Parathyroid adenoma (tissue), 2 donors: Measurements from ENCODE around the gene PLXNA4.

ENCODE experiments used
- H2AFZ ChIP-seq: fragments of 300-600 bp; sonication (generic); one replicate; pipeline ENCODE4 v1.7.0; 2017; ENCODE audit warnings: antibody characterized with exemption, mild to moderate bottlenecking
- H3K27ac ChIP-seq: fragments of 300-600 bp; sonication (generic); one replicate; pipeline ENCODE4 v1.7.0; 2017
- H3K27me3 ChIP-seq: fragments of 300-600 bp; sonication (generic); one replicate; pipeline ENCODE4 v1.7.0; 2017; ENCODE audit warnings: low read length; ENCODE audit not compliant: control insufficient read depth, insufficient read depth
- H3K36me3 ChIP-seq: fragments of 300-600 bp; sonication (generic); one replicate; pipeline ENCODE4 v1.7.0; 2017; ENCODE audit warnings: low read length; ENCODE audit not compliant: control insufficient read depth, insufficient read depth
- H3K4me1 ChIP-seq: fragments of 300-600 bp; sonication (generic); one replicate; pipeline ENCODE4 v1.7.0; 2017; ENCODE audit warnings: control low read depth
- H3K4me2 ChIP-seq: fragments of 300-600 bp; sonication (generic); one replicate; pipeline ENCODE4 v1.7.0; 2017; ENCODE audit warnings: low read length
- H3K4me3 ChIP-seq: fragments of 300-600 bp; sonication (generic); one replicate; pipeline ENCODE4 v1.7.0; 2017; ENCODE audit warnings: low read depth, low read length
- H3K79me2 ChIP-seq: fragments of 300-600 bp; sonication (generic); one replicate; pipeline ENCODE4 v1.7.0; 2017; ENCODE audit warnings: control low read depth
- H3K9ac ChIP-seq: fragments of 300-600 bp; sonication (generic); one replicate; pipeline ENCODE4 v1.7.0; 2017; ENCODE audit warnings: mild to moderate bottlenecking
- H3K9me3 ChIP-seq: fragments of 300-600 bp; sonication (generic); one replicate; pipeline ENCODE4 v1.7.0; 2017; ENCODE audit warnings: low read length; ENCODE audit not compliant: control insufficient read depth
- TF ChIP-seq, protein P1 (sequence below): fragments of 300-600 bp; sonication (generic); IDR thresholded peaks from one replicate; pipeline ENCODE4 v1.7.0; 2017; ENCODE audit warnings: antibody characterized with exemption, mild to moderate bottlenecking
- donor health status: primary hyperparathyroidism.

The PLXNA4 gene

DNA sequence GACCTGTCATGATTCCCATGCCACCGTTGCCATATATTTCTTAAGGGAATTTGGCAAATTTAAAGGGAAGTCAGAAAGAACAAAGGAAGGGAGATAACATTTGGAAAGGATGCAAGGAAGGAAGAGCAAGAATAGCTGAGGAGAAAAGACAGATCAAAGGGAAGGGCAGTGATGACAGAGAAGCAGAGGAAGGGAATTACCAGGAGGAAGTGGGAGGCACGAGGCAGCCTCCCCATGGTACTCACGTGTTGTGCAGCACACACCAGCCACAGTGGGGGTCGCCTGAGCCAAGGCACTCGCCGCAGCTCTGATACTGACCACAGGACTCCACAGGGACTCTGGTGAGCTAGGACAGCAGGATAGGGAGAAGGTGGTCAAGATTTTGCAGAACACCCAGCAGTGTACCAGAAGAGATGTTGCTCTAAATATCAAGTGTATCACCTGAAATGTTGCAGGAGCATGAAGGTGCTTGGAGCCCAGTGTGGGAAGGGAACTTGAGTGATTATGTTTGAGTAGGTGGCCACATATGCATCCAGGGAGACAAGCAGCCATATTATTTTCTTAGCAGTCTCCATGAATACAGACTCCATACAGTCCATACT lies 335.3 kb downstream of the PLXNA4 start:
- H3K27me3 ChIP-seq: no peaks in the 10 kb centered on the region

DNA sequence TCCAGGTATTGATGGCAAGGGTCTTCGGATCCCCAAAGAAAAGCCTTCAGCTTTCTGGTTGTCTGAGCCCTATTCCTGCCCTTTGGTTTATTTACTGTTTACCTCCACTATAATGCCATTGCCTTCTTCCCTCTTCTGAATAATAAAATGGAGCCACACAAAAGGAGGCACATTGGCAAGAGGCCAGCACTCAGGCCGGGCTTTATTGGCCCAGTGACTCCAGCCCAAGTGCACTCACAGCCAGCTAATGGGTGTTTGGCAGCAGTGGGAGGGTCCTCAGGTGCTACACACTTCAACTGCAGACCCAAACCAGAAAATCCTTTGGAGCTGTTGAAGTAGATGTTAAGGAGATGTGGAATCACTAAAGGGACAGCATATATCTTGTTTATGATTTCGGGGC lies 336.0 kb downstream of the PLXNA4 start:
- Histone ChIP-seq H2AFZ (no peak overlapping the region), H3K9ac (no peak overlapping the region), H3K4me3 (no peak overlapping the region), H3K27me3 (no peaks in the 10 kb centered on the region), H3K9me3 (no peaks in the 10 kb centered on the region), H3K27ac (no peak overlapping the region), H3K36me3 (no peaks in the 10 kb centered on the region), H3K4me2 (no peak overlapping the region), H3K79me2 (no peaks in the 10 kb centered on the region), H3K4me1 (no peaks in the 10 kb centered on the region)
- TF ChIP-seq, protein P1, sequence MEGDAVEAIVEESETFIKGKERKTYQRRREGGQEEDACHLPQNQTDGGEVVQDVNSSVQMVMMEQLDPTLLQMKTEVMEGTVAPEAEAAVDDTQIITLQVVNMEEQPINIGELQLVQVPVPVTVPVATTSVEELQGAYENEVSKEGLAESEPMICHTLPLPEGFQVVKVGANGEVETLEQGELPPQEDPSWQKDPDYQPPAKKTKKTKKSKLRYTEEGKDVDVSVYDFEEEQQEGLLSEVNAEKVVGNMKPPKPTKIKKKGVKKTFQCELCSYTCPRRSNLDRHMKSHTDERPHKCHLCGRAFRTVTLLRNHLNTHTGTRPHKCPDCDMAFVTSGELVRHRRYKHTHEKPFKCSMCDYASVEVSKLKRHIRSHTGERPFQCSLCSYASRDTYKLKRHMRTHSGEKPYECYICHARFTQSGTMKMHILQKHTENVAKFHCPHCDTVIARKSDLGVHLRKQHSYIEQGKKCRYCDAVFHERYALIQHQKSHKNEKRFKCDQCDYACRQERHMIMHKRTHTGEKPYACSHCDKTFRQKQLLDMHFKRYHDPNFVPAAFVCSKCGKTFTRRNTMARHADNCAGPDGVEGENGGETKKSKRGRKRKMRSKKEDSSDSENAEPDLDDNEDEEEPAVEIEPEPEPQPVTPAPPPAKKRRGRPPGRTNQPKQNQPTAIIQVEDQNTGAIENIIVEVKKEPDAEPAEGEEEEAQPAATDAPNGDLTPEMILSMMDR: no peak

More for the DNA sequence above, 335.3 kb downstream of the PLXNA4 start:
- no peak overlapping the region for H3K27ac ChIP-seq
- no peak overlapping the region for H2AFZ ChIP-seq
- H3K9ac ChIP-seq: no peak overlapping the region
- no peaks in the 10 kb centered on the region for H3K9me3 ChIP-seq
- H3K4me3 ChIP-seq: no peak overlapping the region
- TF ChIP-seq, protein P1: no peak
- H3K36me3 ChIP-seq: no peaks in the 10 kb centered on the region
- H3K79me2 ChIP-seq: no peaks in the 10 kb centered on the region
- no peak overlapping the region for H3K4me2 ChIP-seq
- H3K4me1 ChIP-seq: no peaks in the 10 kb centered on the region

DNA sequence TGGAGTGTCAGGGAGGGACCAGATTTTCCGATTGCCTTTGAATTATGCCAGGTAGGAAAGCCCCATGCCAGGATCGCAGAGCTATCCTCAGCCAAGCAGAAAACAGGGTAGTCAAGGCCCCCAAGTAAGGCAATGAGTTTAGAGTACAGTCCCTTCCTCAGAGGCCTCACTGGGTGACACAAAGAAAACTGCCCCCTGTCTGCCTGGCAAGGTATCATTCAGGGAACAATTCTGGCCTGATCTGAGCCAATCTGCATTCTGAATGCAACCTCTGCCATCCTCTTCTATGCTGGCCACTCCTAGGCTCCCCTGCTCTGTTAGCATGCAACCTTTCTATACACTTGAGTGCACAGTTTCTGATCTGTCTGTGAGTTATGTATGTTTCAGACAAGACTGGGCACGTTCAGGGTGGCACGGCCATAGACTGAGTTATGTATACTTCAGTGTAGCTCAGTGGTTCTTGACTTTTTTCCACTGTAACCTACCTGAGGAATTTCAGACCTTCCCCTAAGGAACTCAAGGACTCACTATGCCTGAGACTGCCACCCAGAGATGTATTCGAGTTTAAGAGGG lies 336.8 kb downstream of the PLXNA4 start:
- H3K9ac ChIP-seq: no peak overlapping the region
- no peaks in the 10 kb centered on the region for H3K36me3 ChIP-seq
- no peak overlapping the region for H3K27ac ChIP-seq
- no peak overlapping the region for H3K4me3 ChIP-seq
- no peaks in the 10 kb centered on the region for H3K4me1 ChIP-seq
- H3K79me2 ChIP-seq: no peaks in the 10 kb centered on the region
- H3K27me3 ChIP-seq: no peaks in the 10 kb centered on the region
- H3K9me3 ChIP-seq: no peaks in the 10 kb centered on the region
- TF ChIP-seq, protein P1: no peak
- no peak overlapping the region for H3K4me2 ChIP-seq
- H2AFZ ChIP-seq: no peak overlapping the region

DNA sequence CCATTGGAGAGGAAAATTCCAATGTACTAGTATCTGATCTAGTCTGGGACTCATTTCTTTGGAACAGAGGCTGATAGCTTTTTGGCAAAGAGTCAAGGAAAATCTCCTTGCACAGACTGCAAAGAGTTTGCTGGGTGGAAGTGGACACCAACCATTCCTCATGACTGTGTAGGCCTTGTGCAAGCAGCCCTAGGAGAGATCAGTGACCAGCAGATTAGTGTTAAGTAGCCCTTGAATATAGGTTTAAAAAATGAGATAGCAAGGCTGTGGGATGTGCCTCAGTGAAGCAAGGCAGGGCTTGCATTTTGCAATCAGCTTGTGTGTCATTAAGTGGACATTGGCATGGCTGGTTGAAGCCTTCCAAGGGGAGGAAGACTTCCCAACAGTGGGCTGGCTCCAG lies 341.6 kb downstream of the PLXNA4 start:
- TF ChIP-seq, protein P1: no peak
- no peaks in the 10 kb centered on the region for H3K27me3 ChIP-seq
- H3K9ac ChIP-seq: no peak overlapping the region
- no peak overlapping the region for H3K4me2 ChIP-seq
- H3K79me2 ChIP-seq: no peaks in the 10 kb centered on the region
- no peaks in the 10 kb centered on the region for H3K4me1 ChIP-seq
- no peaks in the 10 kb centered on the region for H3K9me3 ChIP-seq
- H3K4me3 ChIP-seq: no peak overlapping the region
- no peak overlapping the region for H3K27ac ChIP-seq
- H3K36me3 ChIP-seq: no peaks in the 10 kb centered on the region
- H2AFZ ChIP-seq: no peak overlapping the region

DNA sequence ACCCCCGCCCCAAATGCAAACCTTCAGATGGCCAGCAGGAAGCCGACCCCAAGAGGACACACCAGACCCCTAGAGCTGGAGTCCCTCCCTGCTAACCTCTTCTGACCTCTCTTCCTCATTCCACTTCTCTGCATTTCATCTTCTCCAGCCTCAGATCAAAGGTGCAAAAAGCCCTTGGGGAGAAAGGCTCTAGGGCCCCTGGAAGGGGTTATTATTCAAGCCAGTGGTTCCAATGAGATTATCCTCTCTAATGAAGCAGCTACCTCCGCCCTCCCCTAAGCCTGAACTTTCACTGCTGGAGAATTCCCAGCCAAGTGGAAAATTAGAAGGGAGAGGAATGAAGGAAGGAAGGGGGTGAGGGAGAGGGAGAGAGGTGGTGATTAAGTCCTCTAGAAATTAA lies 343.9 kb downstream of the PLXNA4 start:
- no peaks in the 10 kb centered on the region for H3K36me3 ChIP-seq
- H3K79me2 ChIP-seq: no peaks in the 10 kb centered on the region
- no peak overlapping the region for H3K4me2 ChIP-seq
- H3K9me3 ChIP-seq: no peaks in the 10 kb centered on the region
- no peak overlapping the region for H2AFZ ChIP-seq
- no peaks in the 10 kb centered on the region for H3K27me3 ChIP-seq
- no peak overlapping the region for H3K27ac ChIP-seq
- no peaks in the 10 kb centered on the region for H3K4me1 ChIP-seq
- no peak overlapping the region for H3K4me3 ChIP-seq
- TF ChIP-seq, protein P1: no peak
- H3K9ac ChIP-seq: no peak overlapping the region
